Spleen (tissue), 11 donors: Measurements from ENCODE around the gene GAB1. TPM values are rescaled to one million over a fixed set of nuclear protein-coding genes. Genes with fewer than 3 reads are reported as not detected.

Experiments
- DNase-seq: peaks from one replicate; pipeline ENCODE4 v3.0.0-alpha.2; 2020
- H3K27ac ChIP-seq, 8 donors: fragments of 200-600 bp; sonication (generic) in 7 of 8; 1 replicate in 4 of 8; 2 replicates in 4 of 8; pipeline versions ENCODE4 v1.5.0 to v1.8.0; 2016 to 2021; ENCODE audit warnings: inconsistent platforms in 4 of 8, mild to moderate bottlenecking in 4 of 8, moderate library complexity in 1 of 8
- H3K27me3 ChIP-seq, 7 donors: fragments of 200-600 bp; sonication (generic) in 6 of 7; replicated peaks in 1 of 7; 1 replicate in 4 of 7; 2 replicates in 3 of 7; pipeline versions ENCODE4 v1.5.0 to v1.8.0; 2016 to 2021; ENCODE audit warnings: inconsistent platforms in 3 of 7, mild to moderate bottlenecking in 1 of 7
- H3K36me3 ChIP-seq, 6 donors: fragments of 200-600 bp; sonication (generic) in 5 of 6; 1 replicate in 4 of 6; 2 replicates in 2 of 6; pipeline versions ENCODE4 v1.5.0 to v1.8.0; 2016 to 2021; ENCODE audit warnings: inconsistent platforms in 2 of 6
- H3K4me1 ChIP-seq, 6 donors: fragments of 200-600 bp; sonication (generic) in 5 of 6; 1 replicate in 3 of 6; 2 replicates in 3 of 6; pipeline versions ENCODE4 v1.5.0 to v1.8.0; 2016 to 2021; ENCODE audit warnings: inconsistent platforms in 3 of 6
- H3K4me3 ChIP-seq, 8 donors: fragments of 200-600 bp; sonication (generic) in 7 of 8; 1 replicate in 4 of 8; 2 replicates in 4 of 8; pipeline versions ENCODE4 v1.5.0 to v1.8.0; 2016 to 2021; ENCODE audit warnings: inconsistent platforms in 4 of 8, mild to moderate bottlenecking in 4 of 8, moderate library complexity in 2 of 8
- H3K9me3 ChIP-seq, 8 donors: fragments of 200-600 bp; sonication (generic) in 7 of 8; 1 replicate in 4 of 8; 2 replicates in 4 of 8; pipeline versions ENCODE4 v1.5.0 to v1.8.0; 2016 to 2021; ENCODE audit warnings: inconsistent platforms in 4 of 8
- POLR2A ChIP-seq, 3 donors: fragments of 450-650 bp; IDR thresholded peaks; one replicate each; pipeline ENCODE4 v1.5.1; 2017; ENCODE audit warnings: antibody characterized with exemption in 3 of 3, mild to moderate bottlenecking in 1 of 3
- POLR2AphosphoS5 ChIP-seq, 3 donors: sonication (generic); formaldehyde crosslinking; IDR thresholded peaks; one replicate each; pipeline ENCODE4 v1.5.1; 2017; ENCODE audit warnings: antibody characterized with exemption in 3 of 3
- WGBS, 5 donors: extraction: QIAGEN DNeasy Blood & Tissue Kit in 3 of 5; methylation state at CpG; one replicate each; pipeline versions ENCODE4 v1.1.5 to v1.1.7; 2013 to 2018; 5-methylcytosine and 5-hydroxymethylcytosine counted together
- intact Hi-C: fragments of 100-400 bp; cut with DNase I; formaldehyde crosslinking; loops from one replicate; pipeline ENCODE4 v1.15.0; 2023; ENCODE audit warnings: low total_unique reads
- polyA plus RNA-seq, 3 donors: library from polyadenylated mRNA; stranded (reverse); fragments of 200-250 nt; gene quantifications; one replicate each; pipeline ENCODE4 v1.2.1, GENCODE V29; 2013
- total RNA-seq, 7 donors: library from RNA; depleted of rRNA in 3 of 7; stranded (reverse); fragments of >200 nt in 3 of 7; fragmentation: NEBNext Ultra II Directional in 4 of 7; extraction: Animal tissue kit (Norgen Biotek cat#: 25700) in 4 of 7; gene quantifications; one replicate each; pipeline versions ENCODE4 v1.1.0 to v1.2.1, GENCODE V29; 2016 to 2021
- TF ChIP-seq, protein P1 (sequence below), 11 experiments: fragments of 200-600 bp in 7 of 11; fragments of 450-650 bp in 4 of 11; sonication (generic) in 4 of 11; IDR thresholded peaks in 8 of 11; conservative IDR thresholded peaks in 3 of 11; 1 replicate in 7 of 11; 2 replicates in 4 of 11; pipeline versions ENCODE4 v1.4.0 to v1.8.0; 2016 to 2021; ENCODE audit warnings: antibody characterized with exemption in 11 of 11, inconsistent platforms in 4 of 11, mild to moderate bottlenecking in 1 of 11
- donor health status: healthy with polysubstance abuse.
- donor health status: DM: no; HTN: no; CAD: no; lungs with moderate emphysema.
- donor health status: DM: no; HTN: no; CAD: no.
- donor health status: Bipolar disorder and iron deficiency.
- donor health status: healthy.
- donor health status: DM: no; HTN: no; CAD: no.
- donor health status: DM: yes; HTN: yes; CAD: no.

GAB1 gene
- total and polyA plus RNA-seq, 10 donors, result 1.6 to 53.6 (median 23.8) TPM

DNA sequence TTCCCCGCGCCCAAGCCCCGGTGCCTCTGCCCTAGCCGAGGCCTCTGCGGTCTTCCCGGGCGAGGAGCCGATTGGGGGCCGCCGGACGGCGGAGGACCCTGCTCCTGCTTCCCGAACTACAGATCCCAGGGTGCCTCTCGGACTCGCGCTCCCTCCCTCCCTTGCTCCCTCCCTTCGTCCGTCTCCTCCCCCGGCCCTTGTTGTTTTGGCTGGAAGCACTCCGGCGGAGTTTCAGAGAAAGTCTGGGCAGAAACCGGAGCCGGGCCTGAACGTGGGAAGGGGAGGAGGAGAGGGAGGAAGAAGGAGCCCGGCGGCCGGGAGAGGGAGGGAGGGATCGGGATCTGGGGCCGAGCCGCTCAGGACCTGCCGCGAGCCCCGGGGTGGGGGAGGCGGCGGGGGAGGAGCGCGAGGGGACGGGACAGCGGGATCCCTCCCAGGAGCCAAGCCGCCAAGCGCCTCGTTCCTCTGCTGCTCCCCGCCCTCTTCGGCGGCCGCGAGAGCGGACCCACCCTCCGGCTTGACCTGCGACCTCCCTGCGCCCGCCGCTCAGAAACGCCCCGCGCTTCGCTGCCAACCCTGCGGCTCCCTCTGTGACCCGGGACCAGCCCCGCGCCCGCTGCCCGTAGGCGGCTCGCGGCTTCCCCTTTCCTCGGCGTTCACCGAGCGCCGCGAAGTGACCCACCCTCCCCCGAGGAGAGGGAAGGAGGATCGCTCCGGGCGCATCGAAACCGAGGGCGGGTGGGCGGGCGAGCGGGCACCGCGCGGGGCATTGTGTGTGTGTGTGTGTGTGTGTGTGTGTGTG, 496 bp upstream of the GAB1 start:
- WGBS, 5 donors, result 0 to 1% (median 0%) methylated on average over 46 to 85 of the region's 85 CpGs
- peak overlapping the region; percentile 81 to 98 (median 94) for H3K27ac ChIP-seq
- intact Hi-C loops, result loop anchor here (10.0 kb wide), 1 partner anchor 151 kb away; the partner anchor contains the start of gene USP38

DNA sequence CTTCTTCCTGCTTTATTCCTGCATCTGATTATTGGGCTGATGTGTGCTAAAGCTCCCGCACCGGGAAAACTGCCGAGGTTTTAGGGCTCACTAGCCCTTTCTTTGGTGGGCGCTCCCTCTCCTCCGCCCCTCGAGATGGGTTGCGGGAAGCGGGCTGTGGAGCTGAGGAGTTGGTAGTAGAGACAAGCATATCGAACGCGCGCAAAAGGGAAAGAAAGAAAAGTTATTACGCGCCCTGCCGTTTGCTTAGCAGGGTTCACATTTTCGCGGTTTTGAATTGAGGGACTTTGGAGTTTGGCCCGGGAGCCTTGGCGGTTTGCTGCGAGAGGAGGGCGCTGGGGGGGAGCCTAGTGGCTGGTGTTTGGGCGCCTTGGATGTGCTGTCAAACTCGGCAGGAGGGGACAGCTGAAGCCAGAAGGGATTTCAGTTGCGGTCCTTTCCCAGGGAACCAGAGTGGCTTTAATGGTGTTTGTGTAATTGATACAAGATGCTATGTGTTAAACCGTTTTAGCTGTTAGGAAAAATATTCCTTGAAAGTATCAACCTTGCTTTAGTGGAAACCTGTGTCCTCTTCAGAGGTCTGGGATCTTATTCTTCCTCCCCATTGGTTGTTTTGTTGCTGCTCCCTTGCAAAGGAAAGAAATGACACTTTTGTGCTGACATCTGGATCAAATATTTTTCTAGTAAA, 1.1 kb downstream of the GAB1 start:
- TF ChIP-seq, protein P1, sequence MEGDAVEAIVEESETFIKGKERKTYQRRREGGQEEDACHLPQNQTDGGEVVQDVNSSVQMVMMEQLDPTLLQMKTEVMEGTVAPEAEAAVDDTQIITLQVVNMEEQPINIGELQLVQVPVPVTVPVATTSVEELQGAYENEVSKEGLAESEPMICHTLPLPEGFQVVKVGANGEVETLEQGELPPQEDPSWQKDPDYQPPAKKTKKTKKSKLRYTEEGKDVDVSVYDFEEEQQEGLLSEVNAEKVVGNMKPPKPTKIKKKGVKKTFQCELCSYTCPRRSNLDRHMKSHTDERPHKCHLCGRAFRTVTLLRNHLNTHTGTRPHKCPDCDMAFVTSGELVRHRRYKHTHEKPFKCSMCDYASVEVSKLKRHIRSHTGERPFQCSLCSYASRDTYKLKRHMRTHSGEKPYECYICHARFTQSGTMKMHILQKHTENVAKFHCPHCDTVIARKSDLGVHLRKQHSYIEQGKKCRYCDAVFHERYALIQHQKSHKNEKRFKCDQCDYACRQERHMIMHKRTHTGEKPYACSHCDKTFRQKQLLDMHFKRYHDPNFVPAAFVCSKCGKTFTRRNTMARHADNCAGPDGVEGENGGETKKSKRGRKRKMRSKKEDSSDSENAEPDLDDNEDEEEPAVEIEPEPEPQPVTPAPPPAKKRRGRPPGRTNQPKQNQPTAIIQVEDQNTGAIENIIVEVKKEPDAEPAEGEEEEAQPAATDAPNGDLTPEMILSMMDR (IDR thresholded peaks at IDR 0.05 in 8 of 11, conservative IDR thresholded peaks at IDR 0.05 in 3 of 11), result no peak
- peak in 1 of 3 donors; percentile 4 for TF ChIP-seq POLR2AphosphoS5 (IDR thresholded peaks at IDR 0.05)
- no peak for DNase-seq
- Histone ChIP-seq H3K4me3 (peak overlapping the region; percentile 79 to 98 (median 82)), H3K36me3 (no peaks in the 10 kb centered on the region), H3K4me1 (peaks cover 0 to 59% (median 19%) of the 10 kb centered on the region in 6 donors), H3K27me3 (peaks cover 0 to 34% (median 0%) of the 10 kb centered on the region in 7 donors), H3K9me3 (no peaks in the 10 kb centered on the region), H3K27ac (peak overlapping the region in 7 of 8 donors; percentile 93 to 98 (median 95))
- 1 to 2% (median 1%) methylated on average over 25 of the region's 25 CpGs for WGBS, 5 donors
- intact Hi-C loops, result loop anchor here (10.0 kb wide), 1 partner anchor 153 kb away; the partner anchor contains the start of gene USP38

More for the DNA sequence above, 496 bp upstream of the GAB1 start:
- peaks cover 0 to 59% (median 19%) of the 10 kb centered on the region in 6 donors for H3K4me1 ChIP-seq
- TF ChIP-seq POLR2AphosphoS5 (IDR thresholded peaks at IDR 0.05), result peak; percentile 69 to 85 (median 83)
- TF ChIP-seq, protein P1 (IDR thresholded peaks at IDR 0.05 in 8 of 11, conservative IDR thresholded peaks at IDR 0.05 in 3 of 11), result no peak
- H3K36me3 ChIP-seq, result no peaks in the 10 kb centered on the region
- peak overlapping the region; percentile 79 to 98 (median 82) for H3K4me3 ChIP-seq
- H3K9me3 ChIP-seq, result no peaks in the 10 kb centered on the region
- peaks cover 0 to 34% (median 0%) of the 10 kb centered on the region in 7 donors for H3K27me3 ChIP-seq
- DNase-seq, result peak; percentile 95

DNA sequence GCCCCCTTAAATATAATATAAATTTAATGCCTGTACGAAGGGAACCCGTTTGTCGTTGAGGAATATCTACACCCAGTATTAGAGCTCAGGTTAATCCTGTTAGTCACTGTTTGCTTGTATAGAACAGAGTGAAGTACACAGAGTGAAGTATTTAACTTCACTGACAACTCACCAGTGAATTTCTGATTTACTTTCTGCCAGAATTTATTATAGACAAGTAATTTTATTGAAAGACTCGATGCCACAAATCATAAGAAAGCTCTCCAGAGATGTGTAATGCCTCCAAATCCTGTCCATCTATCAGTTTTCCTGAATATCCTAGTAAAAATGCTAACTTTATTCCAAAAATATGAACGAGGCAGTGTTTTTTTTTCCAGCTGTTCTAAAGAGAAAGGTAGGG, 1.6 kb downstream of the GAB1 start:
- 60 to 70% (median 65%) methylated on average over 5 of the region's 5 CpGs for WGBS, 5 donors
- intact Hi-C loops, result loop anchor here (10.0 kb wide), 1 partner anchor 154 kb away; the partner anchor contains the start of gene USP38
- H3K4me1 ChIP-seq, result peaks cover 0 to 59% (median 19%) of the 10 kb centered on the region in 6 donors

More for the DNA sequence above, 1.6 kb downstream of the GAB1 start:
- no peak for DNase-seq
- no peak for TF ChIP-seq POLR2AphosphoS5 (IDR thresholded peaks at IDR 0.05)
- no peak for TF ChIP-seq POLR2A (IDR thresholded peaks at IDR 0.05)
- TF ChIP-seq, protein P1 (IDR thresholded peaks at IDR 0.05 in 8 of 11, conservative IDR thresholded peaks at IDR 0.05 in 3 of 11), result no peak
- peak overlapping the region in 2 of 8 donors; percentile 93 to 95 for H3K27ac ChIP-seq
- H3K27me3 ChIP-seq, result peaks cover 0 to 34% (median 0%) of the 10 kb centered on the region in 7 donors
- H3K36me3 ChIP-seq, result no peaks in the 10 kb centered on the region
- H3K4me3 ChIP-seq, result peak overlapping the region in 5 of 8 donors; percentile 79 to 98 (median 94)
- H3K9me3 ChIP-seq, result no peaks in the 10 kb centered on the region
